Epithelial cell of prostate (primary cell): Measurements from ENCODE around the gene MUC2.
"Not testable (repeated sequence)": the region's sequence is repeated elsewhere in the genome, so short reads cannot be mapped to it uniquely, and the experiment has no call there.

ENCODE experiments used
- DNase-seq: peaks from one replicate; pipeline ENCODE4 v3.0.0-alpha.2; 2011; ENCODE audit warnings: low read depth, low spot score
- H3K27ac ChIP-seq: fragments of 450-650 bp; 2 replicates; pipeline ENCODE4 v1.5.1; 2017; ENCODE audit warnings: mild to moderate bottlenecking

Gene MUC2

GRCh38 chr11:1101318-1102089 is 26.8 kb downstream of the MUC2 start:
- no peak for DNase-seq
- no peak overlapping the region for H3K27ac ChIP-seq

GRCh38 chr11:1102221-1102971 is 27.7 kb downstream of the MUC2 start:
- no peak overlapping the region for H3K27ac ChIP-seq
- no peak for DNase-seq

GRCh38 chr11:1102996-1103395 is 28.3 kb downstream of the MUC2 start:
- no peak overlapping the region for H3K27ac ChIP-seq
- DNase-seq: no peak

- no peak overlapping the region for H3K27ac ChIP-seq
- no peak for DNase-seq
Observed at GRCh38 chr11:1103401-1104360, 29.0 kb downstream of the MUC2 start.

- no peak for DNase-seq
- H3K27ac ChIP-seq: no peak overlapping the region
Observed at GRCh38 chr11:1104411-1105182, 29.9 kb downstream of the MUC2 start.

- DNase-seq: no peak
- H3K27ac ChIP-seq: no peak overlapping the region
Observed at GRCh38 chr11:1105183-1105565, 30.5 kb downstream of the MUC2 start.

- DNase-seq: no peak
- no peak overlapping the region for H3K27ac ChIP-seq
Observed at GRCh38 chr11:1106387-1106786, 31.7 kb downstream of the MUC2 start.

GRCh38 chr11:1107316-1108245 is 32.9 kb downstream of the MUC2 start:
- H3K27ac ChIP-seq: no peak overlapping the region
- no peak for DNase-seq

- DNase-seq: no peak
- no peak overlapping the region for H3K27ac ChIP-seq
Observed at GRCh38 chr11:1108246-1108900, 33.7 kb downstream of the MUC2 start.

GRCh38 chr11:1109101-1109917 is 34.6 kb downstream of the MUC2 start:
- DNase-seq: no peak
- no peak overlapping the region for H3K27ac ChIP-seq

GRCh38 chr11:1109918-1110705 is 35.4 kb downstream of the MUC2 start:
- no peak overlapping the region for H3K27ac ChIP-seq
- no peak for DNase-seq

- DNase-seq: no peak
- no peak overlapping the region for H3K27ac ChIP-seq
Observed at GRCh38 chr11:1111545-1112212, 37.0 kb downstream of the MUC2 start.

GRCh38 chr11:1112351-1113191 is 37.9 kb downstream of the MUC2 start:
- H3K27ac ChIP-seq: no peak overlapping the region
- no peak for DNase-seq

- DNase-seq: no peak
- no peak overlapping the region for H3K27ac ChIP-seq
Observed at GRCh38 chr11:1113405-1114201, 38.9 kb downstream of the MUC2 start.

GRCh38 chr11:1115292-1115691 is 40.6 kb downstream of the MUC2 start:
- H3K27ac ChIP-seq, DNase-seq: not testable (repeated sequence)
